Measurements from ENCODE around the gene CARM1. TPM values are rescaled to one million over a fixed set of nuclear protein-coding genes. Genes with fewer than 3 reads are reported as not detected.
A peak's percentile ranks its signal among the peaks of the same experiment; 100 is the strongest.
"Not testable (repeated sequence)": the region's sequence is repeated elsewhere in the genome, so short reads cannot be mapped to it uniquely, and the experiment has no call there.

The CARM1 gene
- total RNA-seq, 1 experiment from 2014 or later = 63.7 TPM

DNA sequence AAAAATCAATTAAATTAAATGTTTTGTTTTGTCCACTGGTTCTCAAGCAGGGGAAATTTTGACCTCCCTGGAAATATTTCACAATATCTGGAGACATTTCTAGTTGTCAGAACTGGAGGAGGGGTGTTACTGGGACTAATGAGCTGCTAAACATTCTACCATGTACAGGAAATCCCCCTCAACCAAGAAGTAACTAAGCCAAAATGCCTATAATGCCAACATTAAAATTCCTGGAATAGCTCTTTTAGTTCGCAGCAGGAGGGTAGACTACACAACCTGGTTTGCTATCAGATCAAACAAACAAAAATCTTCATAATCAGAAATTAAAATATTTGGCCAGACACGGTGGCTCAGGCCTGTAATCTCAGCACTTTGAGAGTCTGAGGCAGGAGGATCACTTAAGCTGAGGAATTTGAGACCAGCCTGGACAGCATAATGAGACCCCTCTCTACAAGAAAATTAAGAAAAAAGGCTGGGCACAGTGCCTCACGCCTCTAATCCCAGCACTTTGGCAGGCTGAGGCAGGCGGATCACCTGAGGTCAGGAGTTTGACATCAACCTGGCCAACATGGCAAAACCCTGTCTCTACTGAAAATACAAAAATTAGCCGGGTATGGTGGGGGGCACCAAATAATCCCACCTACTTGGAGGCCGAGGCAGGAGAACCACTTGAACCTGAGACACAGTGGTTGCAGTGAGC lies 75.8 kb downstream of the CARM1 start:
- Histone ChIP-seq H3K4me2 (no peak overlapping the region), H3K79me2 (ENCODE audit: low read depth) (no peaks in the 10 kb centered on the region), H3K9me2 (ENCODE audit: insufficient read depth) (no peaks in the 10 kb centered on the region), H3K27me3 (ENCODE audit: insufficient read depth, low read depth) (no peaks in the 10 kb centered on the region), H2AFZ (no peak overlapping the region), H3K4me1 (replicated peaks; ENCODE audit: insufficient read depth) (peaks cover 20% of the 10 kb centered on the region), H3K4me3 (no peak overlapping the region), H3K9me3 (ENCODE audit: insufficient read depth, low read depth) (no peaks in the 10 kb centered on the region), H4K20me1 (ENCODE audit: insufficient read depth) (no peaks in the 10 kb centered on the region), H3K36me3 (ENCODE audit: low read depth) (no peaks in the 10 kb centered on the region), H3K27ac (peak overlapping the region; percentile 43), H3F3A (ENCODE audit: insufficient read depth, low read depth) (peaks cover 32% of the 10 kb centered on the region; the same call in 1 of the 2 replicates)
- DNase-seq = peak in 1 of 2 experiments; percentile 75
- ChIA-PET CTCF (interaction anchor here (0.6 kb wide), 1 partner anchor 42 kb away, joined by 6 read pairs; no protein-coding TSS in a partner anchor), POLR2A (ENCODE audit: unreplicated experiment) (interaction anchor here (0.6 kb wide), 1 partner anchor 13 kb away, joined by 8 read pairs; no protein-coding TSS in a partner anchor)
- intact Hi-C loops (cut with micrococcal nuclease; ENCODE audit: unreplicated experiment) = no loop called here
- no TSS peak for BruUV-seq (replicated peaks)
- TF ChIP-seq, protein P1, sequence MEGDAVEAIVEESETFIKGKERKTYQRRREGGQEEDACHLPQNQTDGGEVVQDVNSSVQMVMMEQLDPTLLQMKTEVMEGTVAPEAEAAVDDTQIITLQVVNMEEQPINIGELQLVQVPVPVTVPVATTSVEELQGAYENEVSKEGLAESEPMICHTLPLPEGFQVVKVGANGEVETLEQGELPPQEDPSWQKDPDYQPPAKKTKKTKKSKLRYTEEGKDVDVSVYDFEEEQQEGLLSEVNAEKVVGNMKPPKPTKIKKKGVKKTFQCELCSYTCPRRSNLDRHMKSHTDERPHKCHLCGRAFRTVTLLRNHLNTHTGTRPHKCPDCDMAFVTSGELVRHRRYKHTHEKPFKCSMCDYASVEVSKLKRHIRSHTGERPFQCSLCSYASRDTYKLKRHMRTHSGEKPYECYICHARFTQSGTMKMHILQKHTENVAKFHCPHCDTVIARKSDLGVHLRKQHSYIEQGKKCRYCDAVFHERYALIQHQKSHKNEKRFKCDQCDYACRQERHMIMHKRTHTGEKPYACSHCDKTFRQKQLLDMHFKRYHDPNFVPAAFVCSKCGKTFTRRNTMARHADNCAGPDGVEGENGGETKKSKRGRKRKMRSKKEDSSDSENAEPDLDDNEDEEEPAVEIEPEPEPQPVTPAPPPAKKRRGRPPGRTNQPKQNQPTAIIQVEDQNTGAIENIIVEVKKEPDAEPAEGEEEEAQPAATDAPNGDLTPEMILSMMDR (conservative IDR thresholded peaks at IDR 0.05) = no peak
- no peak for TF ChIP-seq EZH2 (IDR thresholded peaks at IDR 0.05; ENCODE audit: low read depth)

DNA sequence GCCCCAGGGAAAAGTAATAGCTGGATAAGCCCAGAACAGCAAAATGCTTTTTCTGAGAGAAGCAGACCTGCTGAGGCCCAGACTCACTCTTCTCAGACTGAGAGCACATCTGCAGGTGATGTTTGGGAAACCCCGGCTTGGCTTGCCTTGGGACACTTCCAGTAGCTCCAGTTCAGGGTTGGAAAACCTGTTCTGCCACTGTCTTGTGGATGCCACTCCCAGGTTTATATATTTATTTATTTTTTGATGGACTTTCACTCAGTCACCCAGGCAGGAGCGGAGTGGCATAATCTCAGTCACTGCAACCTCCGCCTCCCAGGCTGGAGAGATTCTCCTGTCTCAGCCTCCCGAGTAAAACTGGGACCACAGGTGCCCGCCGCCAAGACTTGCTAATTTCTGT lies 81.5 kb downstream of the CARM1 start:
- POLR2A ChIA-PET (ENCODE audit: unreplicated experiment) = interaction anchor here (0.5 to 0.6 kb wide), 4 partner anchors 22 to 288 kb away, joined by 3 to 7 read pairs (median 5); no protein-coding TSS in a partner anchor
- H3K4me3 ChIP-seq = no peak overlapping the region

DNA sequence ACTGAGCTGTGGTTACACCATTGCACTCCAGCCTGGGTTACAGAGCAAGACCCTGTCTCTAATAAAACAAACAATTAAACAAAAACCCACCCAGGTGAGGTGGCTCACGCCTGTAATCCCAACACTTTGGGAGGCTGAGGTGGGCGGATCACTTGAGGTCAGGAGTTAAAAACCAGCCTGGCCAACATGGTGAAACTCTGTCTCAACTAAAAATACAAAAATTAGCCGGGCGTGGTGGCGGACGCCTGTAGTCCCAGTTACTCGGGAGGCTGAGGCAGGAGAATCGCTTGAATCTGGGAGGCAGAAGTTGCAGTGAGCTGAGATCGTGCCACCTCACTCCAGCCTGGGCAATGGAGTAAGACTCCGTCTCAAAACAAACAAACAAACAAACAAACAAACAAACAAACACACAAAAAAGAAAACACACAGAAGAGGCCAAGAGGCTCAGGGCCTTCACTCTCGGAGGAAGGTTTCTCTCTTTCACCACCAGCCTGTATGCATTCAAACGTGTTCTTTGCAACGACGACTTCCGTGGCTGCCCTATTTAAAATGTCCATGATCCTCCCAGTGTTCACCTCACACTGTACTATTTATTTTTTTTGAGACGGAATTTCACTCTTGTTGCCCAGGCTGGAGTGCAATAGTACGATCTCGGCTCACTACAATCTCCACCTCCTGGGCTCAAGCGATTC lies 88.1 kb downstream of the CARM1 start:
- H3K9me2 ChIP-seq (ENCODE audit: insufficient read depth); H3K27me3 ChIP-seq (ENCODE audit: insufficient read depth, low read depth); intact Hi-C loops (cut with micrococcal nuclease; ENCODE audit: unreplicated experiment); H3K9me3 ChIP-seq (ENCODE audit: insufficient read depth, low read depth); BruUV-seq (replicated peaks); H3K36me3 ChIP-seq (ENCODE audit: low read depth); H3F3A ChIP-seq (ENCODE audit: insufficient read depth, low read depth); DNase-seq; CTCF ChIA-PET: not testable (repeated sequence)
- H3K4me2 ChIP-seq = peak overlapping the region; percentile 93
- peaks cover 51% of the 10 kb centered on the region for H3K79me2 ChIP-seq (ENCODE audit: low read depth)
- POLR2A ChIA-PET (ENCODE audit: unreplicated experiment) = interaction anchor here (0.6 kb wide), 1 partner anchor 13 kb away, joined by 8 read pairs; no protein-coding TSS in a partner anchor
- peak overlapping the region; percentile 87 for H2AFZ ChIP-seq
- peaks cover 22% of the 10 kb centered on the region for H4K20me1 ChIP-seq (ENCODE audit: insufficient read depth)
- peak overlapping the region; percentile 60 for H3K27ac ChIP-seq
- peak overlapping the region; percentile 81 for H3K4me3 ChIP-seq
- peaks cover 31% of the 10 kb centered on the region for H3K4me1 ChIP-seq (replicated peaks; ENCODE audit: insufficient read depth)

More for the DNA sequence above, 81.5 kb downstream of the CARM1 start:
- Histone ChIP-seq H3K4me2 (peak overlapping the region; percentile 68), H3K27ac (peak overlapping the region; percentile 37), H3K27me3 (ENCODE audit: insufficient read depth, low read depth) (no peaks in the 10 kb centered on the region), H4K20me1 (ENCODE audit: insufficient read depth) (no peaks in the 10 kb centered on the region), H2AFZ (no peak overlapping the region), H3F3A (ENCODE audit: insufficient read depth, low read depth) (peaks cover 37% of the 10 kb centered on the region), H3K36me3 (ENCODE audit: low read depth) (no peaks in the 10 kb centered on the region), H3K79me2 (ENCODE audit: low read depth) (no peaks in the 10 kb centered on the region), H3K9me2 (ENCODE audit: insufficient read depth) (no peaks in the 10 kb centered on the region), H3K4me1 (replicated peaks; ENCODE audit: insufficient read depth) (peaks cover 37% of the 10 kb centered on the region), H3K9me3 (ENCODE audit: insufficient read depth, low read depth) (no peaks in the 10 kb centered on the region)
- BruUV-seq (replicated peaks) = no TSS peak
- CTCF ChIA-PET = interaction anchor here (0.6 kb wide), 1 partner anchor 308 kb away, joined by 5 read pairs; no protein-coding TSS in a partner anchor
- intact Hi-C loops (cut with micrococcal nuclease; ENCODE audit: unreplicated experiment) = no loop called here
- TF ChIP-seq, protein P1 (conservative IDR thresholded peaks at IDR 0.05) = no peak
- no peak for TF ChIP-seq EZH2 (IDR thresholded peaks at IDR 0.05; ENCODE audit: low read depth)
- DNase-seq = peak; percentile 67 to 84
